CD14-positive monocyte (primary cell): ENCODE results near the gene SZRD1. TPM values are rescaled to one million over a fixed set of nuclear protein-coding genes. Genes with fewer than 3 reads are reported as not detected.

Source experiments
- DNase-seq, 3 donors: peaks; one replicate each; pipeline ENCODE4 v3.0.0-alpha.2; 2011 to 2022
- H2AFZ ChIP-seq: 2 replicates; pipeline ENCODE4 v1.6.0; 2012; ENCODE audit warnings: mild to moderate bottlenecking, low read depth, low read length, inconsistent platforms; ENCODE audit not compliant: insufficient read depth, poor library complexity, severe bottlenecking
- H3K27ac ChIP-seq, 2 donors: 1 replicate in 1 of 2; 2 replicates in 1 of 2; pipeline ENCODE4 v1.5.1; 2012 to 2013; ENCODE audit warnings: low read length in 2 of 2, control low read depth in 1 of 2, inconsistent platforms in 1 of 2, low read depth in 1 of 2, mild to moderate bottlenecking in 1 of 2
- H3K27me3 ChIP-seq, 2 donors: one replicate each; pipeline versions ENCODE4 v1.6.0 to v1.6.1; 2011 to 2013; ENCODE audit warnings: low read length in 2 of 2; ENCODE audit not compliant: control insufficient read depth in 2 of 2, insufficient read depth in 2 of 2
- H3K36me3 ChIP-seq, 2 donors: replicated peaks in 1 of 2; 1 replicate in 1 of 2; 2 replicates in 1 of 2; pipeline versions ENCODE4 v1.5.1 to v1.6.1; 2012 to 2013; ENCODE audit warnings: low read length in 2 of 2, control low read depth in 1 of 2, inconsistent platforms in 1 of 2, mild to moderate bottlenecking in 1 of 2; ENCODE audit not compliant: insufficient read depth in 2 of 2, control insufficient read depth in 1 of 2
- H3K4me1 ChIP-seq, 2 donors: 1 replicate in 1 of 2; 2 replicates in 1 of 2; pipeline versions ENCODE4 v1.5.1 to v1.6.1; 2012 to 2013; ENCODE audit warnings: low read length in 2 of 2, control low read depth in 1 of 2, inconsistent platforms in 1 of 2, mild to moderate bottlenecking in 1 of 2, moderate library complexity in 1 of 2; ENCODE audit not compliant: insufficient read depth in 2 of 2, control insufficient read depth in 1 of 2
- H3K4me2 ChIP-seq: replicated peaks from 2 replicates; pipeline ENCODE3; 2012; ENCODE audit warnings: low read length, moderate library complexity, mild to moderate bottlenecking; ENCODE audit not compliant: poor library complexity, severe bottlenecking; ENCODE audit errors: extremely low read depth
- H3K4me3 ChIP-seq, 3 experiments: fragments of 200-600 bp in 1 of 3; sonication (generic) in 1 of 3; replicated peaks in 1 of 3; 1 replicate in 2 of 3; 2 replicates in 1 of 3; pipeline ENCODE4 v1.5.1; 2011 to 2013; ENCODE audit warnings: low read length in 3 of 3, mild to moderate bottlenecking in 3 of 3, control low read depth in 2 of 3, low read depth in 2 of 3, inconsistent platforms in 1 of 3, moderate library complexity in 1 of 3
- H3K79me2 ChIP-seq: 2 replicates; pipeline ENCODE4 v1.6.0; 2012; ENCODE audit warnings: mild to moderate bottlenecking, control low read depth, inconsistent platforms, low read length, moderate library complexity; ENCODE audit not compliant: insufficient read depth
- H3K9ac ChIP-seq: 2 replicates; pipeline ENCODE4 v1.6.0; 2017; ENCODE audit warnings: low read length, mild to moderate bottlenecking; ENCODE audit not compliant: insufficient read depth, poor library complexity, severe bottlenecking
- H3K9me3 ChIP-seq, 2 donors: replicated peaks in 1 of 2; 1 replicate in 1 of 2; 2 replicates in 1 of 2; pipeline versions ENCODE4 v1.5.1 to v1.6.1; 2012 to 2013; ENCODE audit warnings: low read length in 2 of 2, control low read depth in 1 of 2; ENCODE audit not compliant: control insufficient read depth in 1 of 2, insufficient read depth in 1 of 2
- H4K20me1 ChIP-seq: 2 replicates; pipeline ENCODE4 v1.6.0; 2012; ENCODE audit warnings: mild to moderate bottlenecking, low read length, control low read depth, moderate library complexity; ENCODE audit not compliant: insufficient read depth
- H3K27ac Mint-ChIP-seq, 7 donors: one replicate each; pipeline ENCODE4 v1.8.0; 2020; ENCODE audit warnings: mild to moderate bottlenecking in 7 of 7, mixed read lengths in 7 of 7, moderate library complexity in 6 of 7, inconsistent platforms in 2 of 7
- H3K27me3 Mint-ChIP-seq, 3 donors: one replicate each; pipeline ENCODE4 v1.8.0; 2021 to 2022; ENCODE audit warnings: low read depth in 3 of 3, mild to moderate bottlenecking in 3 of 3, mixed read lengths in 3 of 3, moderate library complexity in 3 of 3, inconsistent platforms in 1 of 3
- H3K36me3 Mint-ChIP-seq, 2 donors: one replicate each; pipeline ENCODE4 v1.8.0; 2020; ENCODE audit warnings: mixed read lengths in 2 of 2, inconsistent platforms in 1 of 2, mild to moderate bottlenecking in 1 of 2
- H3K4me1 Mint-ChIP-seq: one replicate; pipeline ENCODE4 v1.8.0; 2020; ENCODE audit warnings: mild to moderate bottlenecking, mixed read lengths
- H3K4me3 Mint-ChIP-seq, 2 donors: one replicate each; pipeline ENCODE4 v1.8.0; 2020; ENCODE audit warnings: mild to moderate bottlenecking in 2 of 2, mixed read lengths in 2 of 2, moderate library complexity in 1 of 2
- H3K9me3 Mint-ChIP-seq, 7 donors: one replicate each; pipeline ENCODE4 v1.8.0; 2020 to 2022; ENCODE audit warnings: mixed read lengths in 7 of 7, mild to moderate bottlenecking in 6 of 7, moderate library complexity in 6 of 7, inconsistent platforms in 2 of 7
- CTCF ChIP-seq: fragments of 200-600 bp; IDR thresholded peaks from one replicate; pipeline ENCODE4 v1.8.0; 2022; ENCODE audit warnings: antibody characterized with exemption, mild to moderate bottlenecking
- WGBS: methylation state at CpG from one replicate; pipeline ENCODE4 v1.1.5; 2013; ENCODE audit warnings: missing lambda C conversion rate; ENCODE audit not compliant: insufficient coverage; 5-methylcytosine and 5-hydroxymethylcytosine counted together
- intact Hi-C, 2 donors: fragments of 100-400 bp; cut with micrococcal nuclease; formaldehyde crosslinking; loops; one replicate each; pipeline versions ENCODE4 v1.15.0 to v1.15.1; 2023
- polyA plus RNA-seq, 3 donors: library from polyadenylated mRNA; depleted of rRNA in 1 of 3; unstranded in 2 of 3; stranded (reverse) in 1 of 3; fragments of 300-500 nt in 2 of 3; fragments of >200 nt in 1 of 3; fragmentation: Illumina TruSeq in 2 of 3; gene quantifications; 1 replicate in 2 of 3; 2 replicates in 1 of 3; pipeline ENCODE4 v1.2.3, GENCODE V29; 2012 to 2021

SZRD1 gene
- polyA plus RNA-seq, 3 donors, result 46.4 to 50.5 (median 47.2) TPM

- DNase-seq, result no peak
- Histone ChIP-seq H2AFZ (no peak overlapping the region), H3K9me3 (no peaks in the 10 kb centered on the region), H3K79me2 (peaks cover 98% of the 10 kb centered on the region), H3K4me2 (no peak overlapping the region), H3K27me3 (no peaks in the 10 kb centered on the region), H3K27ac (peak overlapping the region in 1 of 2 donors; percentile 81), H3K4me3 (no peak overlapping the region), H3K4me1 (peaks cover 21 to 41% of the 10 kb centered on the region in 2 donors), H4K20me1 (peaks cover 97% of the 10 kb centered on the region), H3K9ac (no peak overlapping the region), H3K36me3 (peaks cover 0 to 5% of the 10 kb centered on the region in 2 donors)
- TF ChIP-seq CTCF, result no peak
- Mint-ChIP-seq H3K4me3 (no peak overlapping the region), H3K4me1 (peaks cover 51% of the 10 kb centered on the region), H3K27ac (peak overlapping the region; percentile 27 to 91 (median 82)), H3K27me3 (peaks cover 0 to 1% (median 0%) of the 10 kb centered on the region in 3 donors), H3K9me3 (no peaks in the 10 kb centered on the region), H3K36me3 (peaks cover 16 to 20% of the 10 kb centered on the region in 2 donors)
- WGBS, result 98% methylated on average over 7 of the region's 9 CpGs
- intact Hi-C loops, result no loop called here
Observed at GRCh38 chr1:16385659-16386453, 18.8 kb downstream of the SZRD1 start.

DNA sequence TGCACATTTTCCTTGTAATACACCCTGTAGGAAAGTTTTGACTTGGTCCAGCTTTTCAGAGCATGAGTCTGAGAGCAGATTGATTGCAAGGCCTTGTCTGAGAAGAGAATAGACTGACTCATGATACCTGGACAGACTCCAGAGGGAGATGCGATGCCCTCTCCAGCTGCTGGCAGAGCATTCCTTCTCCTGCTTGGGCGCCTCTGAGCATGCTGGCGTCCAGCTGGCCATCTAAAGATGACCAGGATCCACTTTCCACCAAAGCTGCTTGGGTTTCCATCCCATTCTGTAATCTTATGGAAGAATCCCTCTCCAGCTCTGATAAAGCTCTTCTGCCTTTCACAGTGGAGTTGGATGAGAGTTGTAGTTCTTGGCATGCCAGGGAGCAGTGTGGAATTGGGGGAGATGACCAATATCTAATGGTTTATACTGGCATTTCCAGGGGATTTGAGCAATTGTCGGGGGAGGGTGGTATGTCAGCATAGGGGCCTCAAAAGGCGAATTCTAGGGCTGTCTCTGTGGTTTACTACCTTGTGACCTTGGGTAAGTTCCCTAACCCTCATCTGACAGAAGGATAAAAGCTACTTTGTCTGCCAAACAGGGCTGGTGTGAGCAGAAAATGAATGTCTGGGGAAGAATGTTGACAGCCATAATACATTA is 19.5 kb downstream of the SZRD1 start:
- Histone ChIP-seq H3K9me3 (no peaks in the 10 kb centered on the region), H3K9ac (no peak overlapping the region), H4K20me1 (peaks cover 97% of the 10 kb centered on the region), H3K4me3 (peak overlapping the region in 1 of 3 experiments; percentile 67), H2AFZ (no peak overlapping the region), H3K27ac (peak overlapping the region; percentile 59 to 81), H3K36me3 (peaks cover 0 to 5% of the 10 kb centered on the region in 2 donors), H3K79me2 (peaks cover 98% of the 10 kb centered on the region), H3K4me1 (peaks cover 27 to 48% of the 10 kb centered on the region in 2 donors), H3K4me2 (peak overlapping the region; percentile 62), H3K27me3 (no peaks in the 10 kb centered on the region)
- peaks cover 16 to 20% of the 10 kb centered on the region in 2 donors for H3K36me3 Mint-ChIP-seq
- H3K4me1 Mint-ChIP-seq, result peaks cover 58% of the 10 kb centered on the region
- DNase-seq, result no peak
- intact Hi-C loops, result no loop called here
- 14% methylated on average over 3 of the region's 5 CpGs for WGBS
- H3K27me3 Mint-ChIP-seq, result peaks cover 0 to 1% (median 0%) of the 10 kb centered on the region in 3 donors
- H3K4me3 Mint-ChIP-seq, result no peak overlapping the region
- H3K27ac Mint-ChIP-seq, result peak overlapping the region; percentile 66 to 91 (median 85)
- no peaks in the 10 kb centered on the region for H3K9me3 Mint-ChIP-seq
- TF ChIP-seq CTCF, result no peak
